Neural cell (in vitro differentiated cells): Measurements from ENCODE around the gene PLXNB1. TPM values are rescaled to one million over a fixed set of nuclear protein-coding genes. Genes with fewer than 3 reads are reported as not detected.

Experiments used
- H2AFZ ChIP-seq: fragments of 200-600, 300-800 bp; sonication (generic), shearing (Covaris generic); 2 replicates; pipeline ENCODE4 v1.6.0; 2014; ENCODE audit warnings: low read depth, mild to moderate bottlenecking, antibody characterized with exemption, low read length, moderate library complexity
- H3F3A ChIP-seq: fragments of 200-600 bp; shearing (Covaris generic); 2 replicates; pipeline ENCODE4 v1.6.1; 2016; ENCODE audit warnings: mild to moderate bottlenecking, moderate library complexity, mixed read lengths, antibody characterized with exemption, low read length; ENCODE audit not compliant: insufficient read depth, poor library complexity, severe bottlenecking
- H3K27ac ChIP-seq: fragments of 200-600, 300-800 bp; sonication (generic), shearing (Covaris generic); 2 replicates; pipeline ENCODE4 v1.5.1; 2014; ENCODE audit warnings: mild to moderate bottlenecking, low read length, moderate library complexity
- H3K27me3 ChIP-seq: fragments of 300-800, 200-600 bp; sonication (generic), shearing (Covaris generic); 2 replicates; pipeline ENCODE4 v1.6.0; 2014; ENCODE audit warnings: mild to moderate bottlenecking, low read depth, low read length, moderate library complexity; ENCODE audit not compliant: insufficient read depth
- H3K36me3 ChIP-seq: fragments of 300-800, 200-600 bp; sonication (generic), shearing (Covaris generic); 2 replicates; pipeline ENCODE4 v1.5.1; 2014; ENCODE audit warnings: mild to moderate bottlenecking, antibody characterized with exemption, low read length, moderate library complexity; ENCODE audit not compliant: insufficient read depth
- H3K4me2 ChIP-seq: fragments of 300-800, 200-600 bp; sonication (generic), shearing (Covaris generic); 2 replicates; pipeline ENCODE4 v1.6.0; 2014; ENCODE audit warnings: mild to moderate bottlenecking, low read length
- H3K4me3 ChIP-seq: fragments of 300-800, 200-600 bp; sonication (generic), shearing (Covaris generic); 2 replicates; pipeline ENCODE4 v1.5.1; 2014; ENCODE audit warnings: mild to moderate bottlenecking, low read length, moderate library complexity
- H3K79me2 ChIP-seq: fragments of 200-600 bp; shearing (Covaris generic); replicated peaks from 2 replicates; pipeline ENCODE4 v1.6.0; 2014; ENCODE audit warnings: mild to moderate bottlenecking, low read length, moderate library complexity; ENCODE audit not compliant: insufficient read depth
- H3K9ac ChIP-seq: fragments of 300-800, 200-600 bp; sonication (generic), shearing (Covaris generic); 2 replicates; pipeline ENCODE4 v1.6.1; 2016; ENCODE audit warnings: mild to moderate bottlenecking, low read length, mixed read lengths
- H3K9me2 ChIP-seq: fragments of 200-600 bp; shearing (Covaris generic); 2 replicates; pipeline ENCODE4 v1.6.1; 2016; ENCODE audit warnings: mild to moderate bottlenecking, low read length, mixed read lengths; ENCODE audit not compliant: insufficient read depth
- H3K9me3 ChIP-seq: fragments of 200-600, 300-800 bp; sonication (generic), shearing (Covaris generic); 2 replicates; pipeline ENCODE4 v1.6.1; 2016; ENCODE audit warnings: mild to moderate bottlenecking, mixed run types, low read length, moderate library complexity, mixed read lengths
- H4K20me1 ChIP-seq: fragments of 200-600 bp; shearing (Covaris generic); 2 replicates; pipeline ENCODE4 v1.6.1; 2016; ENCODE audit warnings: mild to moderate bottlenecking, mixed run types; ENCODE audit not compliant: insufficient read depth
- EP300 ChIP-seq: fragments of 450-650 bp; conservative IDR thresholded peaks from 2 replicates; pipeline ENCODE4 v1.6.1; 2014; ENCODE audit warnings: antibody characterized with exemption, mild to moderate bottlenecking, moderate library complexity; ENCODE audit not compliant: poor library complexity, severe bottlenecking
- EZH2 ChIP-seq: fragments of 200-600, 300-800 bp; shearing (Covaris generic), sonication (generic); IDR thresholded peaks from 2 replicates; pipeline ENCODE4 v1.6.1; 2014; ENCODE audit warnings: antibody characterized with exemption, low read length, borderline replicate concordance, mild to moderate bottlenecking; ENCODE audit not compliant: insufficient read depth, poor library complexity, severe bottlenecking
- MXI1 ChIP-seq: fragments of 450-650 bp; conservative IDR thresholded peaks from 2 replicates; pipeline ENCODE4 v1.6.1; 2014; ENCODE audit warnings: antibody characterized with exemption, mild to moderate bottlenecking; ENCODE audit not compliant: poor library complexity, severe bottlenecking
- POLR2AphosphoS5 ChIP-seq: IDR thresholded peaks from 2 replicates; pipeline ENCODE4 v1.6.1; 2012
- RAD21 ChIP-seq: fragments of 450-650 bp; conservative IDR thresholded peaks from 2 replicates; pipeline ENCODE4 v1.6.1; 2014; ENCODE audit warnings: antibody characterized with exemption, mild to moderate bottlenecking, moderate library complexity
- SMC3 ChIP-seq: fragments of 450-650 bp; conservative IDR thresholded peaks from 2 replicates; pipeline ENCODE4 v1.6.1; 2014; ENCODE audit warnings: antibody characterized with exemption, mild to moderate bottlenecking, moderate library complexity; ENCODE audit not compliant: poor library complexity
- TAF1 ChIP-seq: IDR thresholded peaks from 2 replicates; pipeline ENCODE4 v1.6.1; 2012; ENCODE audit warnings: low read depth
- polyA plus RNA-seq: library from polyadenylated mRNA; depleted of rRNA; stranded (reverse); fragments of >200 nt; gene quantifications from 2 replicates; pipeline ENCODE4 v1.2.3, GENCODE V29; 2014
- TF ChIP-seq, protein P1 (sequence below): fragments of 450-650 bp; IDR thresholded peaks from 2 replicates; pipeline ENCODE4 v1.5.1; 2014; ENCODE audit warnings: antibody characterized with exemption, mild to moderate bottlenecking, moderate library complexity; ENCODE audit not compliant: poor library complexity, severe bottlenecking
- TF ChIP-seq, protein P2 (sequence below): IDR thresholded peaks from 2 replicates; pipeline ENCODE4 v1.6.1; 2012; ENCODE audit warnings: borderline replicate concordance

Gene PLXNB1
- polyA plus RNA-seq, 1 donor from 2014 or later, result 134 TPM

DNA sequence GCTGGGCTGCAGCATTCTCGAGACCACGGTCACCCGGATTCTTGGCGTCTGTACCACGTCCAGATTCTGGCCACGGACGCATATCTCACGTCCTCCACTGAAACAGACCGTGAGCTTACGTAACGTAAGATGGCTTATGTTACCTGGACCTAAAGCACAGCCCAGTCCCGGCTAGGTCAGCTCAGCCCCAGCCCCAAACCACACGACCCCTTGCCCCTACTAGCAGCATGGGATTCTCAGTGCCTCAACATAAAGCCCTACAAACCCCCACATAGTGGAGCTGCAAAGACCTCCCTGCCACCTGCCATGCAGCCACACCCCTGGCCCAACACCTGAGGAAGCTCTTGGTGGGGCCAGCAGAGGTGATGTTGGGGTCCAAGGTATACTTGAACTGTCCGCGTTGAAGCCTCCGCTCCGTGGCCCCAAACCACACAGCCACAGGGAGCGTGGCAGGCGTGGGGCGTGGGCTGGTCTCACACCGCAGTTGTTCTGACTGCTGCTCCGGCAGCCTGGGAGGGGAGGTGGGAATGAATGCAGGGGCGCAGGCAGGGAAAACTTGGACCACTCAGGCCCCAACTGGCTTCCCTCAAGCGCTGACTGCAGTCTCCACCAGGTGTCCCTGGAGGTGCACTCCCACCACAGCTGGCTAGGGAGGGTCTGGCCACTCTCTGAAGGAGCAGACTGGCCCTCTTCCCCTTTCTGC is 14.5 kb downstream of the PLXNB1 start:
- TF ChIP-seq, protein P1, sequence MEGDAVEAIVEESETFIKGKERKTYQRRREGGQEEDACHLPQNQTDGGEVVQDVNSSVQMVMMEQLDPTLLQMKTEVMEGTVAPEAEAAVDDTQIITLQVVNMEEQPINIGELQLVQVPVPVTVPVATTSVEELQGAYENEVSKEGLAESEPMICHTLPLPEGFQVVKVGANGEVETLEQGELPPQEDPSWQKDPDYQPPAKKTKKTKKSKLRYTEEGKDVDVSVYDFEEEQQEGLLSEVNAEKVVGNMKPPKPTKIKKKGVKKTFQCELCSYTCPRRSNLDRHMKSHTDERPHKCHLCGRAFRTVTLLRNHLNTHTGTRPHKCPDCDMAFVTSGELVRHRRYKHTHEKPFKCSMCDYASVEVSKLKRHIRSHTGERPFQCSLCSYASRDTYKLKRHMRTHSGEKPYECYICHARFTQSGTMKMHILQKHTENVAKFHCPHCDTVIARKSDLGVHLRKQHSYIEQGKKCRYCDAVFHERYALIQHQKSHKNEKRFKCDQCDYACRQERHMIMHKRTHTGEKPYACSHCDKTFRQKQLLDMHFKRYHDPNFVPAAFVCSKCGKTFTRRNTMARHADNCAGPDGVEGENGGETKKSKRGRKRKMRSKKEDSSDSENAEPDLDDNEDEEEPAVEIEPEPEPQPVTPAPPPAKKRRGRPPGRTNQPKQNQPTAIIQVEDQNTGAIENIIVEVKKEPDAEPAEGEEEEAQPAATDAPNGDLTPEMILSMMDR, result no peak
- TF ChIP-seq TAF1 (no peak), EZH2 (no peak), MXI1 (no peak), RAD21 (no peak), SMC3 (no peak)
- H3K36me3 ChIP-seq, result no peaks in the 10 kb centered on the region
- H3K79me2 ChIP-seq, result no peaks in the 10 kb centered on the region
- H4K20me1 ChIP-seq, result no peaks in the 10 kb centered on the region
- no peaks in the 10 kb centered on the region for H3F3A ChIP-seq
- no peaks in the 10 kb centered on the region for H3K9me3 ChIP-seq
- no peak overlapping the region for H3K9ac ChIP-seq
- H2AFZ ChIP-seq, result no peak overlapping the region
- no peaks in the 10 kb centered on the region for H3K27me3 ChIP-seq
- no peak overlapping the region for H3K4me3 ChIP-seq
- H3K9me2 ChIP-seq, result no peaks in the 10 kb centered on the region
- no peak overlapping the region for H3K27ac ChIP-seq
- no peak overlapping the region for H3K4me2 ChIP-seq

DNA sequence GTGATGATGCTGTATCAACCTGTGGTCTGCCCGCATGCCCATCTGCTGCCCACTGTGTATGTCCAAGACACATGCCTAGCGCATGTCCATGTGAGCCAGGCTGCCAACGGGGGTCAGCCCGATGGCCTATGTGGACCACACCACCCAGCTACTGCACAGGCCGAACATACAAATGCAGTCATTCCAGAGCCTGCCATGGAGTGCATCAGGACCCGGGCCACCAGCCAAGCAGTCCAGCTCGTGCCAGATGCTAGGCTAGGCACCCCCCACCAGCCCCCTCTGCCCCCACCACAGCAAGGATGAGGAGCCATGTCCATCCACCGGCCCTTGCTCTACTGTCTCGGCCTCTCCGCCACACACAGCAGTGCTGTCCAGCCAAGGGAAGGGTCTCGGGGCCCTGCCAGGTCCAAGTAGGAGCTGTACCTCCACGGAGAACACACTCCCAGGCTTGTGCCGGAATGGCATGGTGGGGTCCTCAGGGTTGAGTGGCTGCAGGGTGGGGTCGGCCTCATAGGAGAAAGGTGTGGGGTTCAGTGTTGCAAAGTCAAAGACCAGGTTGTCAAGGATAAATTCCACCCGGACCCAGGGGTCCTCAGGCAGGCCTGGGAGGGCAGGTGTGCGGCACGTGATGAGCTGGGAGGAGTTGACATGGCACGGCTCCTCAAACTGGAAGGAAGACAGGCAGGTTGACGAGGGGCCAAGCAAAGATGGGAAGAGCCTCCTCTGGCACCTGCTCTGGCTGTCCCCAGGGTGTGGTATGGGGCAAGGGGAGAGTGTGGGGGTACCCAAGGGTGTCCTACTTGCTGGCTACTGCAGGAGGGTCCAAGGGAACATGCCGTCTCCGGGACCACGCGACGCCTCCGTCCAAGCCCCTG is 15.3 kb downstream of the PLXNB1 start:
- no peak overlapping the region for H2AFZ ChIP-seq
- no peak overlapping the region for H3K27ac ChIP-seq
- no peak overlapping the region for H3K9ac ChIP-seq
- no peaks in the 10 kb centered on the region for H3K36me3 ChIP-seq
- no peaks in the 10 kb centered on the region for H3K9me3 ChIP-seq
- no peak for TF ChIP-seq TAF1
- peak; percentile 9 for TF ChIP-seq POLR2AphosphoS5
- H3K27me3 ChIP-seq, result no peaks in the 10 kb centered on the region
- no peak overlapping the region for H3K4me2 ChIP-seq
- H4K20me1 ChIP-seq, result no peaks in the 10 kb centered on the region
- no peaks in the 10 kb centered on the region for H3K79me2 ChIP-seq
- no peak overlapping the region for H3K4me3 ChIP-seq
- H3F3A ChIP-seq, result no peaks in the 10 kb centered on the region
- H3K9me2 ChIP-seq, result no peaks in the 10 kb centered on the region

DNA sequence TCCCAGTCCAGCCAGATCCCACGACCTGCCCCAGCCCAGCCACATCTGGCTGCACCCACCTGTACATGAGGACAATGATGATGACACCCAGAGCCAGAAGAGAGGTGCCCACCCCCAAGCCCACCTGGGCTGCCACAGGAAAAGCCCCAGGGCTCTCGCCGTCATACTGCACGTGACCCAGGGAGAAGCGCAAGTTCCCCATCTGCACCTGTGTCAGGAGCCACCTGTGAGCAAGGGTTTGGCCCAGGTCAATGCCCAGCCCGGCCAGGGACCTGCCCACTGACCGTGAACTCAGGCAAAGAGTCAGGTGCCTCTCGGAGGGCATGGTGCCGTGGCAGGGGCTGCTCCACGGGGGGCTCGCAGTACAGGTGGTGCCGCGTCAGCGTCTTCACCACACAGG is 16.3 kb downstream of the PLXNB1 start:
- H2AFZ ChIP-seq, result no peak overlapping the region
- no peaks in the 10 kb centered on the region for H3K9me3 ChIP-seq
- H4K20me1 ChIP-seq, result no peaks in the 10 kb centered on the region
- H3K27me3 ChIP-seq, result no peaks in the 10 kb centered on the region
- no peak overlapping the region for H3K4me2 ChIP-seq
- no peaks in the 10 kb centered on the region for H3K36me3 ChIP-seq
- H3K4me3 ChIP-seq, result no peak overlapping the region
- no peaks in the 10 kb centered on the region for H3F3A ChIP-seq
- H3K27ac ChIP-seq, result no peak overlapping the region
- H3K9me2 ChIP-seq, result no peaks in the 10 kb centered on the region
- TF ChIP-seq SMC3 (no peak), RAD21 (no peak), TAF1 (no peak), MXI1 (no peak), POLR2AphosphoS5 (no peak), EP300 (no peak), EZH2 (no peak)
- TF ChIP-seq, protein P1, result no peak
- TF ChIP-seq, protein P2, sequence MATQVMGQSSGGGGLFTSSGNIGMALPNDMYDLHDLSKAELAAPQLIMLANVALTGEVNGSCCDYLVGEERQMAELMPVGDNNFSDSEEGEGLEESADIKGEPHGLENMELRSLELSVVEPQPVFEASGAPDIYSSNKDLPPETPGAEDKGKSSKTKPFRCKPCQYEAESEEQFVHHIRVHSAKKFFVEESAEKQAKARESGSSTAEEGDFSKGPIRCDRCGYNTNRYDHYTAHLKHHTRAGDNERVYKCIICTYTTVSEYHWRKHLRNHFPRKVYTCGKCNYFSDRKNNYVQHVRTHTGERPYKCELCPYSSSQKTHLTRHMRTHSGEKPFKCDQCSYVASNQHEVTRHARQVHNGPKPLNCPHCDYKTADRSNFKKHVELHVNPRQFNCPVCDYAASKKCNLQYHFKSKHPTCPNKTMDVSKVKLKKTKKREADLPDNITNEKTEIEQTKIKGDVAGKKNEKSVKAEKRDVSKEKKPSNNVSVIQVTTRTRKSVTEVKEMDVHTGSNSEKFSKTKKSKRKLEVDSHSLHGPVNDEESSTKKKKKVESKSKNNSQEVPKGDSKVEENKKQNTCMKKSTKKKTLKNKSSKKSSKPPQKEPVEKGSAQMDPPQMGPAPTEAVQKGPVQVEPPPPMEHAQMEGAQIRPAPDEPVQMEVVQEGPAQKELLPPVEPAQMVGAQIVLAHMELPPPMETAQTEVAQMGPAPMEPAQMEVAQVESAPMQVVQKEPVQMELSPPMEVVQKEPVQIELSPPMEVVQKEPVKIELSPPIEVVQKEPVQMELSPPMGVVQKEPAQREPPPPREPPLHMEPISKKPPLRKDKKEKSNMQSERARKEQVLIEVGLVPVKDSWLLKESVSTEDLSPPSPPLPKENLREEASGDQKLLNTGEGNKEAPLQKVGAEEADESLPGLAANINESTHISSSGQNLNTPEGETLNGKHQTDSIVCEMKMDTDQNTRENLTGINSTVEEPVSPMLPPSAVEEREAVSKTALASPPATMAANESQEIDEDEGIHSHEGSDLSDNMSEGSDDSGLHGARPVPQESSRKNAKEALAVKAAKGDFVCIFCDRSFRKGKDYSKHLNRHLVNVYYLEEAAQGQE, result no peak
- no peak overlapping the region for H3K9ac ChIP-seq
- H3K79me2 ChIP-seq, result no peaks in the 10 kb centered on the region
